Mesenchymal stem cell (in vitro differentiated cells and primary cell): ENCODE results near the gene FCN1.

Experiments
- DNase-seq: peaks from one replicate; pipeline ENCODE4 v3.0.0-alpha.2; 2013
- H2AFZ ChIP-seq: one replicate; pipeline ENCODE4 v1.6.1; 2013; ENCODE audit warnings: low read depth, mild to moderate bottlenecking, control low read depth, inconsistent platforms, low read length, moderate library complexity
- H2AK5ac ChIP-seq: 2 replicates; pipeline ENCODE4 v1.6.1; 2013; ENCODE audit warnings: low read length, moderate library complexity, mild to moderate bottlenecking, inconsistent platforms; ENCODE audit not compliant: severe bottlenecking
- H2BK120ac ChIP-seq: one replicate; pipeline ENCODE4 v1.6.1; 2013; ENCODE audit warnings: low read depth, mild to moderate bottlenecking, inconsistent platforms, low read length, moderate library complexity
- H2BK12ac ChIP-seq, 2 experiments: one replicate each; pipeline ENCODE4 v1.6.1; 2013; ENCODE audit warnings: inconsistent platforms in 2 of 2, low read length in 2 of 2, mild to moderate bottlenecking in 2 of 2, moderate library complexity in 2 of 2, control low read depth in 1 of 2
- H2BK15ac ChIP-seq: one replicate; pipeline ENCODE4 v1.6.1; 2013; ENCODE audit warnings: mild to moderate bottlenecking, low read depth, inconsistent platforms; ENCODE audit not compliant: poor library complexity, severe bottlenecking
- H2BK5ac ChIP-seq: 2 replicates; pipeline ENCODE4 v1.6.1; 2013; ENCODE audit warnings: low read depth, mild to moderate bottlenecking, low read length, control low read depth, inconsistent platforms; ENCODE audit not compliant: poor library complexity, severe bottlenecking
- H3K14ac ChIP-seq, 2 experiments: one replicate each; pipeline ENCODE4 v1.6.1; 2013; ENCODE audit warnings: inconsistent platforms in 2 of 2, low read length in 2 of 2, control low read depth in 1 of 2, mild to moderate bottlenecking in 1 of 2, moderate library complexity in 1 of 2
- H3K18ac ChIP-seq, 2 experiments: one replicate each; pipeline ENCODE4 v1.6.1; 2013; ENCODE audit warnings: inconsistent platforms in 2 of 2, low read length in 2 of 2, control low read depth in 1 of 2, low read depth in 1 of 2, mild to moderate bottlenecking in 1 of 2
- H3K23ac ChIP-seq, 2 experiments: one replicate each; pipeline ENCODE4 v1.6.1; 2013; ENCODE audit warnings: inconsistent platforms in 2 of 2, low read length in 2 of 2, mild to moderate bottlenecking in 2 of 2, moderate library complexity in 2 of 2, control low read depth in 1 of 2
- H3K27ac ChIP-seq: 2 replicates; pipeline ENCODE4 v1.5.1; 2013; ENCODE audit warnings: mild to moderate bottlenecking, moderate library complexity, low read length, control low read depth, inconsistent platforms; ENCODE audit not compliant: poor library complexity, severe bottlenecking
- H3K27me3 ChIP-seq, 2 experiments: 2 replicates each; pipeline versions ENCODE4 v1.6.1 to v1.7.0; 2013; ENCODE audit warnings: low read length in 2 of 2, mild to moderate bottlenecking in 2 of 2, moderate library complexity in 2 of 2, control low read depth in 1 of 2, inconsistent platforms in 1 of 2; ENCODE audit not compliant: control insufficient read depth in 1 of 2, insufficient read depth in 1 of 2
- H3K36me3 ChIP-seq, 2 experiments: 2 replicates each; pipeline versions ENCODE4 v1.6.1 to v1.7.0; 2013; ENCODE audit warnings: low read length in 2 of 2, control low read depth in 1 of 2, inconsistent platforms in 1 of 2, low read depth in 1 of 2, mild to moderate bottlenecking in 1 of 2; ENCODE audit not compliant: insufficient read depth in 2 of 2, control insufficient read depth in 1 of 2
- H3K4ac ChIP-seq, 2 experiments: one replicate each; pipeline ENCODE4 v1.6.1; 2013; ENCODE audit warnings: inconsistent platforms in 2 of 2, low read length in 2 of 2, mild to moderate bottlenecking in 2 of 2, moderate library complexity in 2 of 2, control low read depth in 1 of 2, low read depth in 1 of 2
- H3K4me1 ChIP-seq: 2 replicates; pipeline ENCODE4 v1.6.1; 2013; ENCODE audit warnings: low read depth, low read length, control low read depth; ENCODE audit not compliant: control insufficient read depth, insufficient read depth
- H3K4me2 ChIP-seq: 2 replicates; pipeline ENCODE4 v1.6.1; 2013; ENCODE audit warnings: low read length, mild to moderate bottlenecking, inconsistent platforms; ENCODE audit not compliant: poor library complexity, severe bottlenecking
- H3K4me3 ChIP-seq, 2 experiments: 2 replicates each; pipeline versions ENCODE4 v1.5.1 to v1.7.0; 2013; ENCODE audit warnings: low read length in 2 of 2, mild to moderate bottlenecking in 2 of 2, control low read depth in 1 of 2, low read depth in 1 of 2; ENCODE audit not compliant: insufficient read depth in 1 of 2
- H3K79me1 ChIP-seq: replicated peaks from 2 replicates; pipeline ENCODE4 v1.6.1; 2013; ENCODE audit warnings: mild to moderate bottlenecking, control low read depth, low read length, inconsistent platforms; ENCODE audit not compliant: poor library complexity, severe bottlenecking
- H3K9ac ChIP-seq: 2 replicates; pipeline ENCODE4 v1.7.0; 2013; ENCODE audit warnings: mild to moderate bottlenecking, low read length, moderate library complexity
- H3K9me3 ChIP-seq: 2 replicates; pipeline ENCODE4 v1.7.0; 2013; ENCODE audit warnings: mild to moderate bottlenecking, low read length; ENCODE audit not compliant: control insufficient read depth
- H4K8ac ChIP-seq: one replicate; pipeline ENCODE4 v1.6.1; 2013; ENCODE audit warnings: inconsistent platforms, mild to moderate bottlenecking, low read length, moderate library complexity
- H4K91ac ChIP-seq: one replicate; pipeline ENCODE4 v1.6.1; 2013; ENCODE audit warnings: mild to moderate bottlenecking, low read length, inconsistent platforms
- WGBS: methylation state at CpG from one replicate; pipeline ENCODE4 v1.1.7; 2013; ENCODE audit warnings: mixed read lengths; 5-methylcytosine and 5-hydroxymethylcytosine counted together

FCN1 gene

GRCh38 chr9:134869554-134870300, 48.0 kb downstream of the FCN1 start:
- no peak overlapping the region for H4K91ac ChIP-seq
- no peak overlapping the region for H3K18ac ChIP-seq
- H2BK12ac ChIP-seq: no peak overlapping the region
- H3K14ac ChIP-seq: no peak overlapping the region
- no peaks in the 10 kb centered on the region for H3K9me3 ChIP-seq
- H3K23ac ChIP-seq: no peak overlapping the region
- 87% methylated on average over 17 of the region's 17 CpGs for WGBS
- H2AFZ ChIP-seq: no peak overlapping the region
- H3K4me1 ChIP-seq: no peaks in the 10 kb centered on the region
- H4K8ac ChIP-seq: no peak overlapping the region
- no peak overlapping the region for H3K27ac ChIP-seq
- no peak overlapping the region for H2BK5ac ChIP-seq
- no peak overlapping the region for H2BK15ac ChIP-seq
- H2AK5ac ChIP-seq: no peak overlapping the region
- H3K4me3 ChIP-seq: no peak overlapping the region
- no peaks in the 10 kb centered on the region for H3K36me3 ChIP-seq
- no peaks in the 10 kb centered on the region for H3K79me1 ChIP-seq
- H3K9ac ChIP-seq: no peak overlapping the region
- no peak overlapping the region for H3K4me2 ChIP-seq
- H3K27me3 ChIP-seq: peaks cover 19% of the 10 kb centered on the region in 2 experiments
- no peak overlapping the region for H3K4ac ChIP-seq
- DNase-seq: no peak
- no peak overlapping the region for H2BK120ac ChIP-seq

- Histone ChIP-seq H4K91ac (no peak overlapping the region), H3K4me2 (no peak overlapping the region), H3K18ac (no peak overlapping the region), H2BK5ac (no peak overlapping the region), H2AFZ (no peak overlapping the region), H2BK120ac (no peak overlapping the region), H2AK5ac (no peak overlapping the region), H3K27ac (no peak overlapping the region), H3K23ac (no peak overlapping the region), H3K79me1 (no peaks in the 10 kb centered on the region), H3K27me3 (peaks cover 19 to 26% of the 10 kb centered on the region in 2 experiments), H3K14ac (no peak overlapping the region), H3K4me3 (peak overlapping the region in 1 of 2 experiments; percentile 2), H3K9me3 (no peaks in the 10 kb centered on the region), H4K8ac (no peak overlapping the region), H3K4me1 (no peaks in the 10 kb centered on the region), H3K36me3 (no peaks in the 10 kb centered on the region), H2BK15ac (no peak overlapping the region), H3K9ac (no peak overlapping the region), H3K4ac (no peak overlapping the region), H2BK12ac (no peak overlapping the region)
- 87% methylated on average over 25 of the region's 25 CpGs for WGBS
- DNase-seq: no peak
These were observed 48.8 kb downstream of the FCN1 start for GRCh38 chr9:134868751-134869553.

- peaks cover 15 to 30% of the 10 kb centered on the region in 2 experiments for H3K27me3 ChIP-seq
- H3K79me1 ChIP-seq: no peaks in the 10 kb centered on the region
- H3K27ac ChIP-seq: no peak overlapping the region
- no peak overlapping the region for H2BK5ac ChIP-seq
- H3K18ac ChIP-seq: no peak overlapping the region
- H2AFZ ChIP-seq: no peak overlapping the region
- H4K8ac ChIP-seq: no peak overlapping the region
- WGBS: 93% methylated on average over 22 of the region's 22 CpGs
- H3K9ac ChIP-seq: no peak overlapping the region
- H4K91ac ChIP-seq: no peak overlapping the region
- no peaks in the 10 kb centered on the region for H3K36me3 ChIP-seq
- no peaks in the 10 kb centered on the region for H3K4me1 ChIP-seq
- DNase-seq: no peak
- H3K4me2 ChIP-seq: no peak overlapping the region
- no peak overlapping the region for H2BK15ac ChIP-seq
- H3K4ac ChIP-seq: no peak overlapping the region
- H3K9me3 ChIP-seq: no peaks in the 10 kb centered on the region
- no peak overlapping the region for H3K14ac ChIP-seq
- no peak overlapping the region for H3K23ac ChIP-seq
- no peak overlapping the region for H2BK120ac ChIP-seq
- H2BK12ac ChIP-seq: no peak overlapping the region
- H2AK5ac ChIP-seq: no peak overlapping the region
- peak overlapping the region in 1 of 2 experiments; percentile 2 for H3K4me3 ChIP-seq
These were observed 49.6 kb downstream of the FCN1 start for GRCh38 chr9:134867917-134868750.

GRCh38 chr9:134864821-134865190, 52.9 kb downstream of the FCN1 start:
- no peak overlapping the region for H4K91ac ChIP-seq
- DNase-seq: no peak
- no peak overlapping the region for H2BK5ac ChIP-seq
- H2BK15ac ChIP-seq: no peak overlapping the region
- H3K9me3 ChIP-seq: no peaks in the 10 kb centered on the region
- H2BK12ac ChIP-seq: no peak overlapping the region
- no peaks in the 10 kb centered on the region for H3K36me3 ChIP-seq
- no peaks in the 10 kb centered on the region for H3K79me1 ChIP-seq
- no peak overlapping the region for H3K4me3 ChIP-seq
- no peak overlapping the region for H2AFZ ChIP-seq
- peaks cover 0 to 40% of the 10 kb centered on the region in 2 experiments for H3K27me3 ChIP-seq
- no peak overlapping the region for H3K23ac ChIP-seq
- no peak overlapping the region for H3K14ac ChIP-seq
- no peak overlapping the region for H3K27ac ChIP-seq
- no peak overlapping the region for H2BK120ac ChIP-seq
- H3K18ac ChIP-seq: no peak overlapping the region
- H3K4me2 ChIP-seq: no peak overlapping the region
- no peak overlapping the region for H3K9ac ChIP-seq
- no peak overlapping the region for H2AK5ac ChIP-seq
- H3K4me1 ChIP-seq: no peaks in the 10 kb centered on the region
- no peak overlapping the region for H3K4ac ChIP-seq
- 89% methylated on average over 13 of the region's 13 CpGs for WGBS
- no peak overlapping the region for H4K8ac ChIP-seq
